Panc1 (cell line): Measurements from ENCODE around the gene TGFB1I1.

Experiments
- CTCF ChIP-seq: fragments of 450-650 bp; IDR thresholded peaks from 2 replicates; pipeline ENCODE4 v1.5.1; 2017; ENCODE audit warnings: mild to moderate bottlenecking
- POLR2AphosphoS5 ChIP-seq: IDR thresholded peaks from 2 replicates; pipeline ENCODE4 v1.6.1; 2012; ENCODE audit warnings: mild to moderate bottlenecking, low read depth, low read length, moderate library complexity
- REST ChIP-seq, 2 experiments: IDR thresholded peaks; 2 replicates each; pipeline ENCODE4 v1.6.1; 2011 to 2012; ENCODE audit warnings: low read depth in 2 of 2, control low read depth in 1 of 2, low read length in 1 of 2, mild to moderate bottlenecking in 1 of 2, moderate library complexity in 1 of 2; ENCODE audit not compliant: insufficient read depth in 1 of 2
- SIN3A ChIP-seq: IDR thresholded peaks from 2 replicates; pipeline ENCODE4 v1.6.1; 2012; ENCODE audit warnings: low read depth, mild to moderate bottlenecking, low read length, moderate library complexity, borderline replicate concordance; ENCODE audit not compliant: insufficient read depth
- TCF7L2 ChIP-seq: IDR thresholded peaks from 2 replicates; pipeline ENCODE4 v1.6.1; 2011; ENCODE audit warnings: mild to moderate bottlenecking, low read depth, low read length, inconsistent platforms

- no peak for TF ChIP-seq CTCF
- TF ChIP-seq POLR2AphosphoS5: no peak
- no peak for TF ChIP-seq REST (IDR thresholded peaks at IDR 0.05; ENCODE audit: insufficient read depth in 1 of 2, low read depth in 2 of 2, low read length in 1 of 2)
- no peak for TF ChIP-seq SIN3A
- no peak for TF ChIP-seq TCF7L2
Measured at GRCh38 chr16:31502981-31503380, 31.0 kb downstream of the TGFB1I1 start.
